HG02970 (cell line): ENCODE measurements around the gene ATP1A2.
"Not testable (repeated sequence)": the region's sequence is repeated elsewhere in the genome, so short reads cannot be mapped to it uniquely, and the experiment has no call there.

Experiments
- ATAC-seq: cut with Tn5 transposase; IDR thresholded peaks from one replicate; pipeline ENCODE4 v1.9.1; 2021; ENCODE audit warnings: mild to moderate bottlenecking, moderate library complexity, moderate number of reproducible peaks; ENCODE audit not compliant: unreplicated experiment, low FRiP score

The ATP1A2 gene

GRCh38 chr1:160122978-160123495 lies 7.5 kb downstream of the ATP1A2 start:
- ATAC-seq = no peak

GRCh38 chr1:160123726-160124125 lies 8.2 kb downstream of the ATP1A2 start:
- no peak for ATAC-seq

GRCh38 chr1:160124705-160125478 lies 9.3 kb downstream of the ATP1A2 start:
- ATAC-seq = no peak

DNA sequence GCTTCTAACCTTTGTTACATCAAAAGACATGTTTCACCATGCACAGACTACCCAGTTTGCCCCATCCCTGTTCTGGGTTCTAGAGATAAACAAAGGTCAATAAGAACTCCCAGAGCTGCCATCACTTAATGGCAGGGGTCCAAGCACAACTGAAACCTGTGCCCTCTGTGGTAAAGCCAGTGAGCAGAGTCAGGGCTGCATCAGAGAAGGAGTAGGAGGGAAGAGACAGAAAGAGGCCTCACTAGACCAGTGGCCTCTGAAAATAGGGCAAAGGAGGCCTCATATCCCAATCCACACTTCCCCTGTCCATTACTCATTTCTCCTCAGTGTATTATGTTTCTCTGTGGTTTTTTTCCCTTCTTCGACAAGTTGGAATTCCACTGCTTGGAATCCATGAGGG lies 10.2 kb downstream of the ATP1A2 start:
- ATAC-seq = no peak

DNA sequence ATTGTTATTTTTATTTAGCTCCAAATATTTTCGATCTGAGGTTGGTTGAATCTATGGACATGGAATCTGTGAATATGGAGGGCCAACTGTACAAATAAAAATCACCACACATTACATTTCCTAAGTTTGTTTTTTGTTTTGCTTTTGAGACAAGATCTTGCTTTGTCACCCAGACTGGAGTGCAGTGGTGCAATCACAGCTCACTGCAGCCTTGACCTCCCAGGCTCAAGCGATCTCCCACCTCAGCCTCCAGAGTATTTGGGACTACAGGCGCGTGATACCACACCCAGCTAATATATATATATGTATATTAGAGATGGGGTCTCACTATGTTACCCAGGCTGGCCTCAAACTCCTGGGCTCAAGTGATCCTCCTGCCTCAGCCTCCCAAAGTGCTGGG lies 10.8 kb downstream of the ATP1A2 start:
- ATAC-seq = not testable (repeated sequence)

DNA sequence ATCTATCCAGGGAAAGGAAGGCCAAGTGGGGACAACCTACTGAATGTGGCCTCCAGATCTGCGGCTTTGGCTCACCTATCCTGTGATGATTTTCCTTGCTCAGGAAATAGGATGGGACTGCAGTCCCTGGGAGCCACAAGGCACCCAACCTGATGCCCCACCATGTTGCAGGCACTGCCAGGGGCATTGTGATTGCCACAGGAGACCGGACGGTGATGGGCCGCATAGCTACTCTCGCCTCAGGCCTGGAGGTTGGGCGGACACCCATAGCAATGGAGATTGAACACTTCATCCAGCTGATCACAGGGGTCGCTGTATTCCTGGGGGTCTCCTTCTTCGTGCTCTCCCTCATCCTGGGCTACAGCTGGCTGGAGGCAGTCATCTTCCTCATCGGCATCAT lies 11.8 kb downstream of the ATP1A2 start:
- ATAC-seq = no peak

DNA sequence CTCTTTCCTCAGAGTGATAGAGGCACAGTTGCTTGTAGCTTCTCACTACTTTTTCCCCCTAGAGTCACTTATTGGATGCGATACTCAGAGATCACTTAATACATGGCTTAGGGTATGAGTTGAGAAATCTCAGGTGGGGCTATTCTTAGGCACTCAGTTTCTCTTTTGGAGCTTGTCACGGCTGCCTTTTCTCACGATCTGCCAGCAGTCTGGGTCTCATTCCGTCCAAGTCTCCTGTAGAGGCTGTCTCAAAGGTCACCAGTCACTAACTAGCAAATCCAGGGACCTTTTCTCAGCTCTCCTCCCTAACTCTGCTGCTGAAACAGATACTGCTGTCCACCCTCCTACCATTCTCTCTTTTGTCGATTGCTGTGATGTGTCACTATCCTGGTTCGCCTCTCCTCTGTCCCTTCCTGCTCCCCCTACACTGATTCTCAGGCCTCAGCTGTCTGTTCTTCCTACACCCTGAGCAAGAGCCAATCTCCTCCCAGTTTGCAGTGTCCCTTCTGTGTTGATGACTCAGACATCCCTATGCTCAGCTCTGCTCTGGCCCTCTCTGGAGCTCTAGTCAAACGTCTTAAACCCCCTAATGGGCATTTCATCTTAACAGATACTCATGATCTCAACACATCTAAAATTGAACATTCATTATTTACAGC lies 12.4 kb downstream of the ATP1A2 start:
- ATAC-seq = no peak

DNA sequence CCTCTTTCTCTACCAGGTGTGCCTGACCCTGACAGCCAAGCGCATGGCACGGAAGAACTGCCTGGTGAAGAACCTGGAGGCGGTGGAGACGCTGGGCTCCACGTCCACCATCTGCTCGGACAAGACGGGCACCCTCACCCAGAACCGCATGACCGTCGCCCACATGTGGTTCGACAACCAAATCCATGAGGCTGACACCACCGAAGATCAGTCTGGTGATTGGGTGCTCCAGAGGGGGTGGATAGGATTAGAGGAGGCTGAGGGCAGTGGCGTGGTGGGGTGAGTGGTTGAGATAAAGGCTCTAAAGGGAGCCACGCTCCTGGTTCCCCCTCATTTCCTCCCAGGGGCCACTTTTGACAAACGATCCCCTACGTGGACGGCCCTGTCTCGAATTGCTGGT lies 13.1 kb downstream of the ATP1A2 start:
- no peak for ATAC-seq

DNA sequence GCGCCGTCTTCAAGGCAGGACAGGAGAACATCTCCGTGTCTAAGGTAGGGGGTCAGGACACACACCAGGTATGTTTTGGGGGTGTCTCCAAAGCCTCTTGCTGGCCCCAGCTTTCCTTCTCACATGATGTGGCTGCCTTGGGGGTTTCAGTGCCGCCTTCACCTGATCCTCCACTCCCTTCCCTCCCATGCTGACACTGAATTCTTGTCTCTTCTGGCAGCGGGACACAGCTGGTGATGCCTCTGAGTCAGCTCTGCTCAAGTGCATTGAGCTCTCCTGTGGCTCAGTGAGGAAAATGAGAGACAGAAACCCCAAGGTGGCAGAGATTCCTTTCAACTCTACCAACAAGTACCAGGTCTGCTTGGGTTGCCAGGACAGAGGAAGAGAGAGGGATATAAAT lies 13.5 kb downstream of the ATP1A2 start:
- ATAC-seq = no peak

- no peak for ATAC-seq
Measured at GRCh38 chr1:160129558-160129957, 14.0 kb downstream of the ATP1A2 start.

DNA sequence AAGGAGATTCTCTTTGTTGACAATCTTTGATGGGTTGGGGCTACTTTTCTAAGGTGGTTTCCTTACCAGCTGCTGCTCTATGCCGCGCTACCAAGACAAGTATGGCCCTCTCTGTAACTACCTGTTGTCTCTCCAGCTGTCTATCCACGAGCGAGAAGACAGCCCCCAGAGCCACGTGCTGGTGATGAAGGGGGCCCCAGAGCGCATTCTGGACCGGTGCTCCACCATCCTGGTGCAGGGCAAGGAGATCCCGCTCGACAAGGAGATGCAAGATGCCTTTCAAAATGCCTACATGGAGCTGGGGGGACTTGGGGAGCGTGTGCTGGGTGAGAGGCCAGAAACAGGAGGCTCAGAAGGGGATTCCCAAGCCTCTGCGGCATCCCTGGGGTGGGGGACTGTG lies 14.4 kb downstream of the ATP1A2 start:
- ATAC-seq = no peak

GRCh38 chr1:160130486-160130885 lies 14.9 kb downstream of the ATP1A2 start:
- no peak for ATAC-seq

DNA sequence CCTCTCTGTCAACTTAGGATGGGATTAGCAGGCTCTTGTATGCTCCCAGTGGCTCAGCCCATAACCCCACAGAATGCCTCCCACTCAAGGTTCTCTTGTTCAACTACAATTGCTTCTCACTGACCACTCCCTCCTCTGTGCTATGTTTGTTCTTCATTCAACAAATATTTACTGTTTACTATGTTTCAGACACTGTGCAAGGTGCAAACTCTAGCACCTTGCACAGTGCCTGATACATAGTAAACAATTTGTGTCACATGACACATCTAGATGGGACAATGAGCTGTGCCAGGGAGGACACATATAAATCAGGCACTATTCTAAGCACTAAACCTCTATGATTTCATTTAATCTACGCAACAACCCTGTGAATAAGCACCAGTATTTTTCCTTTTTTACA lies 15.4 kb downstream of the ATP1A2 start:
- no peak for ATAC-seq

DNA sequence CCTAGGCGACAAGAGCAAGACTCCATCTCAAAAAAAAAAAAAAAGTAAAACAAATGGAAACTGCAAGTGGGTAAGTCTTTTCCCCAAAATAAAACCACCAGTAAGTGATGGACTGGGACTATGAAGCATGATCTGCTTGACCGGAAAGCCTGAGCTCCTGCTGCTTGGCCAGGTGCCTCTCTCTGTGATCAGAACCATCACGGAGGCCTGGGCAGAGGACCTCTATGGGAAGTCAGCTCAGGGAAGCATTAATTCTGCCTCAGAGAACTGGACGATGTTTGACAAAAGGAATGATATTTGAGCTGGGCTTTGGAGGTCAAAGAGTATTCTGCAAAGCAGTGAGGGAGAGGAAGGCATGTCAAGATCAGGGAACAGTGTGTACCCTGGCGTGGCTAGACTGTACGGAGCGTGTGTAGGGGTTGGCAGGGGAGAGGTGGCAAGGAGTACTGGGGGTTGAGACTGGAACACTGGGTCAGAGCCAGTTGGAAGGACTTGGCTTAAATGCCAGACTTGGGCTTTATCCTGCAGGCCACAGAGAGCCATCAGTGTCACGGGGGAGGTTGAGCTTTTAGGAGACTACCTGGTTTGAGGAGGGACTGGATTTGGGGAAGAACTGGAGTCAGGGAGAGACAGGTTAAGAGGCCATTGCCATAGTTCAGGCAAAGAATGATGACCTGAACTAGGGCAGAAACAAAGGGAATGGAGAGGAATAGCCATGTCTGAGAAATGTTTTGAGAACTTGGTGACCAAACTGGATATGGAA lies 16.4 kb downstream of the ATP1A2 start:
- no peak for ATAC-seq

- no peak for ATAC-seq
Measured at GRCh38 chr1:160133990-160134770, 18.6 kb downstream of the ATP1A2 start.

DNA sequence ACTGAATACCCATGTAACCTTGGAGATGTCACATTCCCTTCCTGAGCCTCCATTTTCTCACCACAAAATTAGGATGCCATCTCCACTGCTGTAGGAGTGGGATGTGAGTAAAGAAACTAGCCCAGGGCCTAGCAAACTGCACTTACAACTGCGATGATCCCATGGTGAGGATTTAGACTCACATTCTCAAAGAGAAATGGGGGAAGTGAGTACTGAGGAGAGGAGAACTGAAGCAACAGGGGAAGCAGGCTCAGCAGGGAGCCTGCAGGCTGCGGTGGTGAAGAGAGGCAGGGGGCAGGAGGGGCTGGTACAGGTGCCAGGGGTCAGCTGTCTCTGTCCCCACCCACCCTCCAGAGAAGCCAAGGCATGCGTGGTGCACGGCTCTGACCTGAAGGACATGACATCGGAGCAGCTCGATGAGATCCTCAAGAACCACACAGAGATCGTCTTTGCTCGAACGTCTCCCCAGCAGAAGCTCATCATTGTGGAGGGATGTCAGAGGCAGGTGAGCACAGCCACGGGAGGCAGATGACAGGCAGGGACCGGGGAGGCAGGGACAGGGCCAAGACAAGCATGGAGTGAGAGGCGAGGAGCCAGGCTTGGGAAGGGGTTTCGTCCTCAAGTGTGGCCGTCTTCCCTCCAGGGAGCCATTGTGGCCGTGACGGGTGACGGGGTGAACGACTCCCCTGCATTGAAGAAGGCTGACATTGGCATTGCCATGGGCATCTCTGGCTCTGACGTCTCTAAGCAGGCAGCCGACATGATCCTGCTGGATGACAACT lies 19.4 kb downstream of the ATP1A2 start:
- no peak for ATAC-seq

- no peak for ATAC-seq
Measured at GRCh38 chr1:160136121-160136925, 20.8 kb downstream of the ATP1A2 start.

- ATAC-seq = no peak
Measured at GRCh38 chr1:160136926-160137200, 21.3 kb downstream of the ATP1A2 start.

GRCh38 chr1:160137216-160137862 lies 21.8 kb downstream of the ATP1A2 start:
- no peak for ATAC-seq
